ENCODE results near the gene RASA3. TPM values are rescaled to one million over a fixed set of nuclear protein-coding genes. Genes with fewer than 3 reads are reported as not detected.

Gene RASA3
- total and polyA plus RNA-seq, 12 donors, result 6.8 to 16.9 (median 10.3) TPM

GRCh38 chr13:114072421-114072820 lies 60.0 kb downstream of the RASA3 start:
- H3K4me1 ChIP-seq, result peaks cover 0 to 23% (median 14%) of the 10 kb centered on the region in 9 donors
- H3K9me3 ChIP-seq, result no peaks in the 10 kb centered on the region
- DNase-seq (no peak), ATAC-seq (no peak)
- TF ChIP-seq CTCF (IDR thresholded peaks at IDR 0.05), result no peak
- no peak overlapping the region for H3K27ac ChIP-seq
- H3K4me3 ChIP-seq, result no peak overlapping the region
- 86 to 88% methylated on average over 10 of the region's 10 CpGs for WGBS, 2 donors
- peaks cover 0 to 43% (median 0%) of the 10 kb centered on the region in 9 donors for H3K36me3 ChIP-seq
- intact Hi-C loops (cut with DNase I), result no loop called here
- no peaks in the 10 kb centered on the region for H3K27me3 ChIP-seq

GRCh38 chr13:114071991-114072390 lies 60.4 kb downstream of the RASA3 start:
- Histone ChIP-seq H3K36me3 (peaks cover 0 to 43% (median 0%) of the 10 kb centered on the region in 9 donors), H3K9me3 (no peaks in the 10 kb centered on the region), H3K4me3 (no peak overlapping the region), H3K27ac (no peak overlapping the region), H3K4me1 (peaks cover 0 to 25% (median 14%) of the 10 kb centered on the region in 9 donors), H3K27me3 (no peaks in the 10 kb centered on the region)
- intact Hi-C loops (cut with DNase I), result no loop called here
- ATAC-seq, result peak in 1 of 8 donors; percentile 26
- WGBS, 2 donors, result 77 to 79% methylated on average over 14 of the region's 14 CpGs
- no peak for DNase-seq
- no peak for TF ChIP-seq CTCF (IDR thresholded peaks at IDR 0.05)

GRCh38 chr13:114071410-114071809 lies 61.0 kb downstream of the RASA3 start:
- intact Hi-C loops (cut with DNase I), result no loop called here
- H3K9me3 ChIP-seq, result no peaks in the 10 kb centered on the region
- H3K27me3 ChIP-seq, result no peaks in the 10 kb centered on the region
- DNase-seq (no peak), ATAC-seq (no peak)
- H3K36me3 ChIP-seq, result peaks cover 0 to 43% (median 0%) of the 10 kb centered on the region in 9 donors
- H3K4me3 ChIP-seq, result no peak overlapping the region
- H3K4me1 ChIP-seq, result peaks cover under 1 to 31% (median 16%) of the 10 kb centered on the region in 9 donors
- H3K27ac ChIP-seq, result no peak overlapping the region
- 93 to 97% methylated on average over 10 of the region's 10 CpGs for WGBS, 2 donors
- no peak for TF ChIP-seq CTCF (IDR thresholded peaks at IDR 0.05)

- ATAC-seq, result no peak
- peaks cover 8 to 43% (median 28%) of the 10 kb centered on the region in 9 donors for H3K4me1 ChIP-seq
- intact Hi-C loops (cut with DNase I), result no loop called here
Measured at GRCh38 chr13:114070098-114070799, 62.2 kb downstream of the RASA3 start.

More at GRCh38 chr13:114070098-114070799, 62.2 kb downstream of the RASA3 start:
- Histone ChIP-seq H3K27ac (no peak overlapping the region), H3K9me3 (no peaks in the 10 kb centered on the region), H3K27me3 (no peaks in the 10 kb centered on the region), H3K36me3 (peaks cover 0 to 39% (median 0%) of the 10 kb centered on the region in 9 donors), H3K4me3 (no peak overlapping the region)
- no peak for DNase-seq
- no peak for TF ChIP-seq CTCF (IDR thresholded peaks at IDR 0.05)
- WGBS, 2 donors, result 96 to 97% methylated on average over 30 to 40 of the region's 40 CpGs

All from heart right ventricle (tissue), 16 donors.